Stimulated activated CD8-positive, alpha-beta memory T cell treated with anti-CD3 and anti-CD28 coated beads, Interleukin-15, amount 100 ng/mL, for 1 hour (primary cell): ENCODE results near the gene HS3ST3A1.

Experiments used
- DNase-seq: peaks from one replicate; pipeline ENCODE4 v3.0.0-alpha.2; 2020; ENCODE audit warnings: low read depth

HS3ST3A1 gene

DNA sequence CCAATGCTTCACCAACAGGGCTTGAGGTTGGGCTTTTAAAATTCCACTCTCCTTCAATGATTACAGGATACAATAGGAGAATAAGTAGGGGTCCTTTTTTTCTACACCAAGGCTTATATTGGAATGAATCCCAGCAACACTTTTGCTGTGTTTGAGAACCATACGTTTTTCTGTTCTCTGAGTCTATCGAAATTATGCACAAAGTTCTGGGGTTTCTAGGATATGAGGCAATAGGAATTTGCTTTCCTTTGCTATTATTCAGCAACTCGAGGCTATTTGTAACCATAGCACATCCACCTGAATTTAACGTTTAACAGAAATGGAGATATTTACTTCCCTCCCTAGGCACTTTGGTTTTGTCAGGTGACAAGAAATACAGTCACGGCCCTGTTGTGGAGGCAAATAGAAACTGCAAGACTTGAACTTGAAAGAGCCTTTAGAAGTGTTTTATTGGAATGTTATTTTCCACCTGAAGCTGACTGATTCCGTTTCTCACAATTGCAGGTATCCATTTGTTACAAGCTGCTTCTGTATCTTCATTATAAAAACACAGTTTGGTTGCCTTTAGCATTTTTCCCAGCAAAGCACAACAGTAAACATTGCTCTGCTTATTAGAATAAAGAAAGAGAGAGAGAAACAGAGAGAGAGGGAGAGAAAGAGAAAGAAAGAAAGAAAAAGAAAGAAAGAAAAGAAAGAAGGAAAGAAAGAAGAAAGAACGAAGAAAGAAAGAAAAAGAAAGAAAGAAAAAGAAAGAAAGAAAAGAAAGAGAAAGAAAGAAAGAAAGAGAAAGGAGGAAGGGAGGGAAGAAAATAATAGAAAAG, 109.6 kb downstream of the HS3ST3A1 start:
- DNase-seq: no peak

DNA sequence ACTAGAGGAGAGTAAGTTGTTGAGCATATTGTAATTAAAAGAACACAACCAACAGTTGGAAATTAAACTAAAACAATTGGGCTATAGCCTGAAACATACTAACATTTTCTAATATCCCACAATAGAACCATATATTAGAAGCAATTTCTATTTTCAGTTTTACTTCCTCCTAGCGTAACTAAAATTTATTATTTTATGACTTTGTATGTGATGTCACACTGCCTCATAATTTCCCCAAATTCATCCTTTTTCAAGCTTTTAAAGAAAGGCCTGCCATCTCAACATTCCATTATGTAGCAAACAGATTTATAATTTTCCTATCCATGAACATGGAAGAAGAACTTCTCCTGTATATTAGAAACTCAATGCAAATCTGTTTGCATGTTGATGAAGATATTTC, 110.2 kb downstream of the HS3ST3A1 start:
- no peak for DNase-seq

- DNase-seq: no peak
Observed at GRCh38 chr17:13490906-13491482, 110.7 kb downstream of the HS3ST3A1 start.

GRCh38 chr17:13490427-13490826, 111.3 kb downstream of the HS3ST3A1 start:
- DNase-seq: no peak

- no peak for DNase-seq
Observed at GRCh38 chr17:13485327-13485726, 116.4 kb downstream of the HS3ST3A1 start.

GRCh38 chr17:13484020-13484419, 117.7 kb downstream of the HS3ST3A1 start:
- no peak for DNase-seq

GRCh38 chr17:13480877-13481276, 120.9 kb downstream of the HS3ST3A1 start:
- no peak for DNase-seq

DNA sequence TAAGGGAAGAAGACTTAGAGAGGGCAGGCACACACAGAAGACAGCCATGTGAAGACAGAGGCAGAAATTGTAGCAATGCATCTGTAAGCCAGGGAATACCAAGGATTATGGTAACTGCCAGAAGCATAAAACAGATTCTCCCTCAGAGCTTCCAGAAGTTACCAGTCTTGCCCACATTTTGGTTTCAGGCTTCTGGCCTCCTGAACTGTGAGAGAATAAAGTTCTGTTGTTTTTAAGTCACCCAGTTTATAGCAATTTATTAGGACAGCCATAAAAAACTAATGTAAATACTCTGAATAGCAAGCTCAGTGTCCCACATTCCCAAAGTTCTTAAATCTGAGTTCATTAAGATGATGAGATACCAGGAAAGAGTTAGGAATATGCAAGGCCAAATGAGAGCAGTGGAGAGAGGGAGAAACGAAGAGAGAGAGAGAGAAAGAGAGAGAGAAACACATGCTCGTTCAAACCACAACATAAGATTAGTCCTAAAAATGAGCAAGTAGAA, 123.4 kb downstream of the HS3ST3A1 start:
- no peak for DNase-seq

GRCh38 chr17:13477180-13477611, 124.5 kb downstream of the HS3ST3A1 start:
- DNase-seq: no peak

DNA sequence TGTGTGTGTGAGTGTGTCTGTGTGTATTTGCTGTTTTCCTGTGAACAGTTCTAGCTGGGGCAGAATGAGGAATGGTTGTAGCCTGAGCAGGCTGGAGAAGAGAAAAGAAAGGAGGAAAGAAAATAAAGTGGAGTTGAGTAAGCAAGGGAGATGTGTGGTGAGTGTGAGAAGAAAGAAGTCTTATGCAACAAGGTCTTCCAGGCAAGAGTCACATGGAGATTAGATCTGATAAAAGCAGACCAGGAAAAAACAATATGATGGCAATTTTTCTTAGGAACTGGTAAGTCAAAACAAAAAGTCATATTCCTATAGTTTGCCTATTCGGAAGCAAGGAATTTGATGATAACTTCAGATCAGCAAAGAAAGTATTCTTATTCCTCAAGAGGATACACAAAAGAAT, 125.0 kb downstream of the HS3ST3A1 start:
- DNase-seq: no peak

DNA sequence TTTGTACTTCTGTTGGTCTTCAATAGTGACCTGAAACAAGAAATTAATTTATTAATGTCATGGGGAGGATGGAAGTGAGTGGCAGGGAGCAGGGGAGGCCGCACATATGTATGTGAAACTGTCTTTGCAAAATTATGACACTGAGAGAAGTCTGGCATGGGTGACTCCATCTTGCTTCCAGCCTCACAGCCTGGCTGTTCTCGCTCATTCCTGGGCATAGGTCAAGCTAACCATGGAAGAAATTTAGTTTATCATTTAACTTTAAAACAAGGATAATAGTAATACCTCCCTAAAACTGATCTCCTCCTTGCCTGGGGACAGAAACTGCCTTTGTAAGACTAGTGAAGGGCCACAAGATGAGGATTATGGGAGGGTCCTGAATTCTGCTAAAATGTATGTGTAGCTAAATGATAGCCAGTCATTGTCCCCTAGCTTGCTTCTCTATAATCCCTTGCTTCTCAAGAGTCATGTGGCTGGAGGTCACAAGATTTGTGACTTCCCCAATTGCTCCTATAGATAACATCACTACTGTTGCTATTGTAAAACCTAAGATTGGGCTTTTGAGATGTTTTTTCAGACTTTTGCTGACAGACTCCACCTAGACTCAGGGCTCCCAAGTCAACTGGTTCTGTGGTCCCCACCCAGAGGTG, 126.0 kb downstream of the HS3ST3A1 start:
- DNase-seq: no peak

DNA sequence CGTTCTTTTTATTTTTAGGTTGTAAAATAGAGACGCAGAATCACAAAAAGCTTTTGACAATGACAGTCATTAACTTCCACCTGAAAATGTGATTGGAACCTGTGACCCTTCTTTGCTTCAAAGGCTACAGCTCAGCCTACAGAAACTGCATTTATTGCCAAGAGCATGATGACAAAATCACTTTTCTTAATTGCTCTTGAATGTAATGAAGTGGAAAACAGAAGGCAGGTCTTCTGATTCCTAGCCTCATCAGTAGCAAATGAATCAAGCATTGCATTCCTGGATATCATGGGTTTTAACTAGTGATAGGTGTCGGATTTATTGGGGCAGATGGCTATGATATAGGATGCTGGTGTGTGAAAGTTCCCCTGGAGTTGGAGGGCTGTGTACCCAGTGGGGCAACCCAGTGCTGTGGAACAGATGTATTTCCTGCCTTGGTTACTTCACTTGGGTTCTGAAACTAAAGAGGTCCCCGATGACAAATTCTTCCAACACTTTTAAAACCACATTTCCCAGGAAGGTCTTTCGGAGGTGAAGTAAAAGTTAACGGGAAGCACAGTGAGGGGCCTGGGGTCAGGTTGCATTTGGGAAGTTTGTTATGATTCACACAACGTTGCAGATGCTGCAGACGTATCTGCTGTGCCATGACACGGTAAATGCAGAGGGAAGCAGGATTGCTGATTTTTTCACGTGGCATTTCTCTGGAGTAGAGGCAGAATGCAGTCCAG, 127.5 kb downstream of the HS3ST3A1 start:
- no peak for DNase-seq

DNA sequence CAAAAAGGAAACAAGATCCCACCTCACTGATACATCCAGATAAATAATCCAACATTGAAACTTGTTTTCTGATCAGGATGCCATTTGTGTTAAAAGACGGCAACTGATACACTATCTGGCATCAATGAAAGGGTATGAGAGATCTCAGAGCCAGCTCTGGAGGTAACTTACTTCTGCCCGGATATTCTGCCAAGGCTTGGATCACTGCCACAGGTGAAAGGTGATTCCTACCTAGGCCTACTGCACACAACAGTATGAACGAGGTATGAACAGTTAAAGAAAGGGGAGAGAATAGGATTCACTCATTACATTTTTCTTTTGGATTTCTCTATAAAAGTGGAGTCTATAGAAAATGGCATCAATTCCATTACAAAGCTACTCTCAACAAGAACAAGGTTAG, 136.1 kb downstream of the HS3ST3A1 start:
- no peak for DNase-seq

GRCh38 chr17:13462673-13463124, 139.0 kb downstream of the HS3ST3A1 start:
- DNase-seq: no peak

GRCh38 chr17:13462146-13462545, 139.6 kb downstream of the HS3ST3A1 start:
- no peak for DNase-seq

- no peak for DNase-seq
Observed at GRCh38 chr17:13460261-13461000, 141.3 kb downstream of the HS3ST3A1 start.

DNA sequence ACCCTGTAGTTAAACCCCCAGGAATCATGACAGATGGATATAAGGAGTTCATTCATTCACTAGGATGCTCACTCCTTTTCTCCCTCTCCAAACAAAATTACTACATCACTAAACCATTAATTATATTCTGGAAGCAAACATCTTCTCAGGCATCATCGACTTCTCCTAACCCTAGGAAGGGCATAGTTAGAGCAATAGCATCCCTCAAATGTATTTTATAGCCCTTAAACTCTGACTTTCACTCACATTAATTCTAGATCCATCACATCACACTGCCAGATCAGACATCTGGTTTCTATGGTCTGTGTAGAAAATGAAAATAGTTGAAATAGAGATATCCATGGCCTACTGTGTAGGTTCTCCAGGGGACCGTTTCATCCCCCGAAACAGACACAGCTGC, 143.9 kb downstream of the HS3ST3A1 start:
- no peak for DNase-seq
